OCI-LY7 (cell line): ENCODE results near the gene NCAPD2.

Experiments
- EZH2phosphoT487 ChIP-seq: fragments of 200-600 bp; sonication (generic); IDR thresholded peaks from 2 replicates; pipeline ENCODE4 v1.6.1; 2018; ENCODE audit warnings: low read depth, borderline replicate concordance, mild to moderate bottlenecking, mixed run types, antibody characterized with exemption, low read length, moderate library complexity, mixed read lengths
- TF ChIP-seq, protein P1 (sequence below): fragments of 200-600 bp; sonication (generic); conservative IDR thresholded peaks from 2 replicates; pipeline ENCODE4 v1.5.1; 2014; ENCODE audit warnings: mild to moderate bottlenecking, antibody characterized with exemption, low read length, moderate library complexity, mixed read lengths

DNA sequence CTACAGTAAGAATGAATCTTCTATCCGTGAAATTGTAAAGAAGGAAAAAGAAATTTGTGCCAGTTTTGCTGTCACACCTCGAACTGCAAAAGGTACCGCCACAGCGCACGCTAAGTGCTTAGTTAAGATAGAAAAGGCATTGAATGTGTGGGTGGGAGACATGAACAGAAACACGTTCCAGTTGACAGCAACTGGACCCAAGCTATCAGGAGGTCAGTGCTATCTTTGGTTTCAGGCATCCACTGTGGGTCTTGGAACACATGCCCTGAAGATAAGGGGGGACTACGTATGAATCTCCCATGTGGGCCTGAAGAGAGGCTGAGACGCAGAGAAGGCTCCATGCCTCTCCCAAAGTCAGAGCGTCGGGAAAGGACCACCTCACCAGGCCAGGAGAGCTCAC lies 52.1 kb downstream of the NCAPD2 start:
- TF ChIP-seq, protein P1, sequence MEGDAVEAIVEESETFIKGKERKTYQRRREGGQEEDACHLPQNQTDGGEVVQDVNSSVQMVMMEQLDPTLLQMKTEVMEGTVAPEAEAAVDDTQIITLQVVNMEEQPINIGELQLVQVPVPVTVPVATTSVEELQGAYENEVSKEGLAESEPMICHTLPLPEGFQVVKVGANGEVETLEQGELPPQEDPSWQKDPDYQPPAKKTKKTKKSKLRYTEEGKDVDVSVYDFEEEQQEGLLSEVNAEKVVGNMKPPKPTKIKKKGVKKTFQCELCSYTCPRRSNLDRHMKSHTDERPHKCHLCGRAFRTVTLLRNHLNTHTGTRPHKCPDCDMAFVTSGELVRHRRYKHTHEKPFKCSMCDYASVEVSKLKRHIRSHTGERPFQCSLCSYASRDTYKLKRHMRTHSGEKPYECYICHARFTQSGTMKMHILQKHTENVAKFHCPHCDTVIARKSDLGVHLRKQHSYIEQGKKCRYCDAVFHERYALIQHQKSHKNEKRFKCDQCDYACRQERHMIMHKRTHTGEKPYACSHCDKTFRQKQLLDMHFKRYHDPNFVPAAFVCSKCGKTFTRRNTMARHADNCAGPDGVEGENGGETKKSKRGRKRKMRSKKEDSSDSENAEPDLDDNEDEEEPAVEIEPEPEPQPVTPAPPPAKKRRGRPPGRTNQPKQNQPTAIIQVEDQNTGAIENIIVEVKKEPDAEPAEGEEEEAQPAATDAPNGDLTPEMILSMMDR: no peak
- TF ChIP-seq EZH2phosphoT487: no peak
